Neural cell (in vitro differentiated cells): ENCODE results near the gene DPYD. TPM values are rescaled to one million over a fixed set of nuclear protein-coding genes. Genes with fewer than 3 reads are reported as not detected.

Source experiments
- H2AFZ ChIP-seq: fragments of 200-600, 300-800 bp; sonication (generic), shearing (Covaris generic); 2 replicates; pipeline ENCODE4 v1.6.0; 2014; ENCODE audit warnings: low read depth, mild to moderate bottlenecking, antibody characterized with exemption, low read length, moderate library complexity
- H3F3A ChIP-seq: fragments of 200-600 bp; shearing (Covaris generic); 2 replicates; pipeline ENCODE4 v1.6.1; 2016; ENCODE audit warnings: mild to moderate bottlenecking, moderate library complexity, mixed read lengths, antibody characterized with exemption, low read length; ENCODE audit not compliant: insufficient read depth, poor library complexity, severe bottlenecking
- H3K27ac ChIP-seq: fragments of 200-600, 300-800 bp; sonication (generic), shearing (Covaris generic); 2 replicates; pipeline ENCODE4 v1.5.1; 2014; ENCODE audit warnings: mild to moderate bottlenecking, low read length, moderate library complexity
- H3K27me3 ChIP-seq: fragments of 300-800, 200-600 bp; sonication (generic), shearing (Covaris generic); 2 replicates; pipeline ENCODE4 v1.6.0; 2014; ENCODE audit warnings: mild to moderate bottlenecking, low read depth, low read length, moderate library complexity; ENCODE audit not compliant: insufficient read depth
- H3K36me3 ChIP-seq: fragments of 300-800, 200-600 bp; sonication (generic), shearing (Covaris generic); 2 replicates; pipeline ENCODE4 v1.5.1; 2014; ENCODE audit warnings: mild to moderate bottlenecking, antibody characterized with exemption, low read length, moderate library complexity; ENCODE audit not compliant: insufficient read depth
- H3K4me2 ChIP-seq: fragments of 300-800, 200-600 bp; sonication (generic), shearing (Covaris generic); 2 replicates; pipeline ENCODE4 v1.6.0; 2014; ENCODE audit warnings: mild to moderate bottlenecking, low read length
- H3K4me3 ChIP-seq: fragments of 300-800, 200-600 bp; sonication (generic), shearing (Covaris generic); 2 replicates; pipeline ENCODE4 v1.5.1; 2014; ENCODE audit warnings: mild to moderate bottlenecking, low read length, moderate library complexity
- H3K79me2 ChIP-seq: fragments of 200-600 bp; shearing (Covaris generic); replicated peaks from 2 replicates; pipeline ENCODE4 v1.6.0; 2014; ENCODE audit warnings: mild to moderate bottlenecking, low read length, moderate library complexity; ENCODE audit not compliant: insufficient read depth
- H3K9ac ChIP-seq: fragments of 300-800, 200-600 bp; sonication (generic), shearing (Covaris generic); 2 replicates; pipeline ENCODE4 v1.6.1; 2016; ENCODE audit warnings: mild to moderate bottlenecking, low read length, mixed read lengths
- H3K9me2 ChIP-seq: fragments of 200-600 bp; shearing (Covaris generic); 2 replicates; pipeline ENCODE4 v1.6.1; 2016; ENCODE audit warnings: mild to moderate bottlenecking, low read length, mixed read lengths; ENCODE audit not compliant: insufficient read depth
- H3K9me3 ChIP-seq: fragments of 200-600, 300-800 bp; sonication (generic), shearing (Covaris generic); 2 replicates; pipeline ENCODE4 v1.6.1; 2016; ENCODE audit warnings: mild to moderate bottlenecking, mixed run types, low read length, moderate library complexity, mixed read lengths
- H4K20me1 ChIP-seq: fragments of 200-600 bp; shearing (Covaris generic); 2 replicates; pipeline ENCODE4 v1.6.1; 2016; ENCODE audit warnings: mild to moderate bottlenecking, mixed run types; ENCODE audit not compliant: insufficient read depth
- EP300 ChIP-seq: fragments of 450-650 bp; conservative IDR thresholded peaks from 2 replicates; pipeline ENCODE4 v1.6.1; 2014; ENCODE audit warnings: antibody characterized with exemption, mild to moderate bottlenecking, moderate library complexity; ENCODE audit not compliant: poor library complexity, severe bottlenecking
- EZH2 ChIP-seq: fragments of 200-600, 300-800 bp; shearing (Covaris generic), sonication (generic); IDR thresholded peaks from 2 replicates; pipeline ENCODE4 v1.6.1; 2014; ENCODE audit warnings: antibody characterized with exemption, low read length, borderline replicate concordance, mild to moderate bottlenecking; ENCODE audit not compliant: insufficient read depth, poor library complexity, severe bottlenecking
- MXI1 ChIP-seq: fragments of 450-650 bp; conservative IDR thresholded peaks from 2 replicates; pipeline ENCODE4 v1.6.1; 2014; ENCODE audit warnings: antibody characterized with exemption, mild to moderate bottlenecking; ENCODE audit not compliant: poor library complexity, severe bottlenecking
- POLR2AphosphoS5 ChIP-seq: IDR thresholded peaks from 2 replicates; pipeline ENCODE4 v1.6.1; 2012
- RAD21 ChIP-seq: fragments of 450-650 bp; conservative IDR thresholded peaks from 2 replicates; pipeline ENCODE4 v1.6.1; 2014; ENCODE audit warnings: antibody characterized with exemption, mild to moderate bottlenecking, moderate library complexity
- SMC3 ChIP-seq: fragments of 450-650 bp; conservative IDR thresholded peaks from 2 replicates; pipeline ENCODE4 v1.6.1; 2014; ENCODE audit warnings: antibody characterized with exemption, mild to moderate bottlenecking, moderate library complexity; ENCODE audit not compliant: poor library complexity
- TAF1 ChIP-seq: IDR thresholded peaks from 2 replicates; pipeline ENCODE4 v1.6.1; 2012; ENCODE audit warnings: low read depth
- polyA plus RNA-seq: library from polyadenylated mRNA; depleted of rRNA; stranded (reverse); fragments of >200 nt; gene quantifications from 2 replicates; pipeline ENCODE4 v1.2.3, GENCODE V29; 2014
- TF ChIP-seq, protein P1 (sequence below): fragments of 450-650 bp; IDR thresholded peaks from 2 replicates; pipeline ENCODE4 v1.5.1; 2014; ENCODE audit warnings: antibody characterized with exemption, mild to moderate bottlenecking, moderate library complexity; ENCODE audit not compliant: poor library complexity, severe bottlenecking
- TF ChIP-seq, protein P2 (sequence below): IDR thresholded peaks from 2 replicates; pipeline ENCODE4 v1.6.1; 2012; ENCODE audit warnings: borderline replicate concordance

The DPYD gene
- polyA plus RNA-seq, 1 donor from 2014 or later, result 6.7 TPM

DNA sequence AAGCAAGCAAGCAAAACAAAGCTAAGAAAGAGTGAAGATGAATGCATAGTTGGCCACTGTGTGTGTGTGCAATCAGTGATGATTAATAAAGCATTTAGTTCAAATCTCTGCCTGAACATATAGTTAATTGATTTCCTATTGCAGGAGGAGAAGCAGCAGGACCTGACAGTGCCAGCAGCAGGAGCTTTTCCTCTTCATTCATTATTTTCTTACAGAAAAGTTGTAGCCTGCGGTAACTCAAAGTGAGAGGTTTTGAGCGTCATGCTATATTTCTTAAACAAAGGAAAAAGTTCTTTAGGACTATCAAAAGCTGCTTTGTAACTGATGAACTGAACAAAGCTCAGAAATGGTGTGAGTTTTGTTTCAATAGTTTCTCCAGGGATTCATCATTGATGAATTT, 819.3 kb downstream of the DPYD start:
- Histone ChIP-seq H3K36me3 (no peaks in the 10 kb centered on the region), H3K27ac (no peak overlapping the region), H3K9ac (no peak overlapping the region), H3F3A (no peaks in the 10 kb centered on the region), H3K4me2 (no peak overlapping the region), H4K20me1 (no peaks in the 10 kb centered on the region), H3K27me3 (no peaks in the 10 kb centered on the region), H3K9me3 (no peaks in the 10 kb centered on the region), H3K9me2 (no peaks in the 10 kb centered on the region), H3K79me2 (no peaks in the 10 kb centered on the region), H3K4me3 (no peak overlapping the region), H2AFZ (no peak overlapping the region)
- TF ChIP-seq, protein P1, sequence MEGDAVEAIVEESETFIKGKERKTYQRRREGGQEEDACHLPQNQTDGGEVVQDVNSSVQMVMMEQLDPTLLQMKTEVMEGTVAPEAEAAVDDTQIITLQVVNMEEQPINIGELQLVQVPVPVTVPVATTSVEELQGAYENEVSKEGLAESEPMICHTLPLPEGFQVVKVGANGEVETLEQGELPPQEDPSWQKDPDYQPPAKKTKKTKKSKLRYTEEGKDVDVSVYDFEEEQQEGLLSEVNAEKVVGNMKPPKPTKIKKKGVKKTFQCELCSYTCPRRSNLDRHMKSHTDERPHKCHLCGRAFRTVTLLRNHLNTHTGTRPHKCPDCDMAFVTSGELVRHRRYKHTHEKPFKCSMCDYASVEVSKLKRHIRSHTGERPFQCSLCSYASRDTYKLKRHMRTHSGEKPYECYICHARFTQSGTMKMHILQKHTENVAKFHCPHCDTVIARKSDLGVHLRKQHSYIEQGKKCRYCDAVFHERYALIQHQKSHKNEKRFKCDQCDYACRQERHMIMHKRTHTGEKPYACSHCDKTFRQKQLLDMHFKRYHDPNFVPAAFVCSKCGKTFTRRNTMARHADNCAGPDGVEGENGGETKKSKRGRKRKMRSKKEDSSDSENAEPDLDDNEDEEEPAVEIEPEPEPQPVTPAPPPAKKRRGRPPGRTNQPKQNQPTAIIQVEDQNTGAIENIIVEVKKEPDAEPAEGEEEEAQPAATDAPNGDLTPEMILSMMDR, result no peak
- TF ChIP-seq RAD21 (no peak), EP300 (no peak), MXI1 (no peak), POLR2AphosphoS5 (no peak), SMC3 (no peak), EZH2 (no peak), TAF1 (no peak)
- TF ChIP-seq, protein P2, sequence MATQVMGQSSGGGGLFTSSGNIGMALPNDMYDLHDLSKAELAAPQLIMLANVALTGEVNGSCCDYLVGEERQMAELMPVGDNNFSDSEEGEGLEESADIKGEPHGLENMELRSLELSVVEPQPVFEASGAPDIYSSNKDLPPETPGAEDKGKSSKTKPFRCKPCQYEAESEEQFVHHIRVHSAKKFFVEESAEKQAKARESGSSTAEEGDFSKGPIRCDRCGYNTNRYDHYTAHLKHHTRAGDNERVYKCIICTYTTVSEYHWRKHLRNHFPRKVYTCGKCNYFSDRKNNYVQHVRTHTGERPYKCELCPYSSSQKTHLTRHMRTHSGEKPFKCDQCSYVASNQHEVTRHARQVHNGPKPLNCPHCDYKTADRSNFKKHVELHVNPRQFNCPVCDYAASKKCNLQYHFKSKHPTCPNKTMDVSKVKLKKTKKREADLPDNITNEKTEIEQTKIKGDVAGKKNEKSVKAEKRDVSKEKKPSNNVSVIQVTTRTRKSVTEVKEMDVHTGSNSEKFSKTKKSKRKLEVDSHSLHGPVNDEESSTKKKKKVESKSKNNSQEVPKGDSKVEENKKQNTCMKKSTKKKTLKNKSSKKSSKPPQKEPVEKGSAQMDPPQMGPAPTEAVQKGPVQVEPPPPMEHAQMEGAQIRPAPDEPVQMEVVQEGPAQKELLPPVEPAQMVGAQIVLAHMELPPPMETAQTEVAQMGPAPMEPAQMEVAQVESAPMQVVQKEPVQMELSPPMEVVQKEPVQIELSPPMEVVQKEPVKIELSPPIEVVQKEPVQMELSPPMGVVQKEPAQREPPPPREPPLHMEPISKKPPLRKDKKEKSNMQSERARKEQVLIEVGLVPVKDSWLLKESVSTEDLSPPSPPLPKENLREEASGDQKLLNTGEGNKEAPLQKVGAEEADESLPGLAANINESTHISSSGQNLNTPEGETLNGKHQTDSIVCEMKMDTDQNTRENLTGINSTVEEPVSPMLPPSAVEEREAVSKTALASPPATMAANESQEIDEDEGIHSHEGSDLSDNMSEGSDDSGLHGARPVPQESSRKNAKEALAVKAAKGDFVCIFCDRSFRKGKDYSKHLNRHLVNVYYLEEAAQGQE, result no peak

DNA sequence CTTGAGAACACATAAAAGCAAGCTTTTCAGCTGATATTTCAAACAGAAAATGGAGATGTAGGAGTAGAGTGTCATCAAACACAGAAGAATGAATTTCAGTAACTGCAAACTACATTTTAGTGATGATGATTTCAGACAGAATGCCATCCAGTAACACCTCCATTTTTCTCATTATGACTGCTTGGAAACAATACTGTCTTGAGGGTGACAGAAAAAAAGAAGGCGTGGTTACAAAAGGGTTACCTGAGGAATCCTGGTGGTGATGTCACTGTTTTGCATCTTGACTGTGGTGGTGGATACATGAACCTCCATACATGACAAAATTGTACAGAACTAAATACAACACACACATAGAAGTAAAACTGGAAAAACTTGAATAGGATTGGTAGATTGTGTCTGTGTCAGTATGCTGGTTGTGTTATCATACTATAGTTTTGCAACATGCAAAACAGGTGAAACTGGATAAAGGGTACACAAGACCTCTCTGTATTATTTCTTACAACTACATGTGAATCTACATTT, 823.4 kb downstream of the DPYD start:
- Histone ChIP-seq H3K9ac (no peak overlapping the region), H3K9me2 (no peaks in the 10 kb centered on the region), H3K4me3 (no peak overlapping the region), H3K27me3 (no peaks in the 10 kb centered on the region), H3K9me3 (no peaks in the 10 kb centered on the region), H3K27ac (no peak overlapping the region), H2AFZ (no peak overlapping the region), H3K36me3 (no peaks in the 10 kb centered on the region), H3F3A (no peaks in the 10 kb centered on the region), H3K79me2 (no peaks in the 10 kb centered on the region), H3K4me2 (no peak overlapping the region), H4K20me1 (no peaks in the 10 kb centered on the region)
- TF ChIP-seq EZH2, result no peak
- TF ChIP-seq, protein P1, result no peak
- no peak for TF ChIP-seq SMC3
- no peak for TF ChIP-seq MXI1
- TF ChIP-seq, protein P2, result no peak
